SJSA1 (cell line): ENCODE data around the gene TSSK6. TPM values are rescaled to one million over a fixed set of nuclear protein-coding genes. Genes with fewer than 3 reads are reported as not detected.

Experiments
- DNase-seq, 2 experiments: peaks; one replicate each; pipeline ENCODE4 v3.0.0-alpha.2; 2015 to 2020; ENCODE audit warnings: low spot score in 2 of 2, low read depth in 1 of 2
- H3K27ac ChIP-seq: fragments of 250-450 bp; sonication (Bioruptor Pico); 2 replicates; pipeline ENCODE4 v1.5.1; 2020; ENCODE audit warnings: mild to moderate bottlenecking, moderate library complexity
- H3K27me3 ChIP-seq: fragments of 250-450 bp; sonication (Bioruptor Pico); replicated peaks from 2 replicates; pipeline ENCODE4 v1.5.1; 2020; ENCODE audit warnings: mild to moderate bottlenecking, moderate library complexity
- H3K36me3 ChIP-seq: fragments of 250-450 bp; sonication (Bioruptor Pico); 2 replicates; pipeline ENCODE4 v1.5.1; 2020; ENCODE audit warnings: mild to moderate bottlenecking
- H3K4me1 ChIP-seq: fragments of 250-450 bp; sonication (Bioruptor Pico); replicated peaks from 2 replicates; pipeline ENCODE4 v1.6.1; 2021; ENCODE audit warnings: mild to moderate bottlenecking
- H3K4me3 ChIP-seq: fragments of 250-450 bp; sonication (Bioruptor Pico); 2 replicates; pipeline ENCODE4 v1.5.1; 2020; ENCODE audit warnings: mild to moderate bottlenecking
- H3K9me3 ChIP-seq: fragments of 250-450 bp; sonication (Bioruptor Pico); replicated peaks from 2 replicates; pipeline ENCODE4 v1.5.1; 2020; ENCODE audit warnings: mild to moderate bottlenecking
- total RNA-seq: library from RNA; depleted of rRNA; stranded (reverse); fragments of >200 nt; shearing (Covaris generic); gene quantifications from 2 replicates; pipeline ENCODE4 v1.2.3, GENCODE V29; 2014

TSSK6 gene
- total RNA-seq, 1 experiment from 2014 or later: 0.74 TPM

DNA sequence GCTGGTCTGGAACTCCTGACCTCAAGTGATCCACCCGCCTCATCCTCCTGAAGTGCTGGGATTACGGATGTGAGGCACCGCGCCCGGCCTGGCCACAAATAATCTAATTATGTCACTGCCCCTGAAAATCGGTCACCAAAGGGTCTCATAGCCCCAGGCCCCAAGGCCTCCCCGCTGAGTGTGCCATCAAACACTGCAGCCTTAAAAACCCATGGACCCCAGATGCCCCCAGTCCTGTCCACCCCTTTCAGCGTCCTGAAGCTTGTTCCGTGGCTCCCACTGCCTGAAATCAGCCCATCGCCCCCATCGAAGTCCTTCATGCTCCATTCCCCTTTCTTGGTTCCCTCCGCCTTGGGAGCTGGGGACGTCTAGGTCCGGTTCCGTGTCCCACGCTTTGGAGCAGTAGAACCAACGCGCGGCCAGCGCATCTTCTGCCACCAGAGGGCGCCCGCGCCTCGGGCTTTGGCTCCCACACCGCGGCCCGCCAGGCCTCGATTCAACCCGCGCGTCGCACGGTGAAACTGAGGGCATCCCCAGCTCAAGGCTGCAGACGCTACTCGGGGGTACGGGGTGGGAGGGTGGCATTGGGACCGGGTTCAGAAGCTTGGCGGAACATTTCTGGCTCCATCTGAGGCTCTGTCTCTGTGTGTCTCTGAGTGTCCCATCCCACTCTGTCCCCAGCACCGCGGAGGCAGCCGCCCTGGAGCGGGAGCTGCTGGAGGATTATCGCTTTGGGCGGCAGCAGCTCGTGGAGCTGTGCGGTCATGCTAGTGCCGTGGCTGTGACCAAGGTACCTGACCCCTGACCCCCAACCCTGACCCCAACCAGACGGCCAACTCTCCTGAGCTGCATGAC, 16.8 kb upstream of the TSSK6 start:
- H3K27me3 ChIP-seq: no peaks in the 10 kb centered on the region
- peaks cover 22% of the 10 kb centered on the region for H3K36me3 ChIP-seq
- peaks cover 6% of the 10 kb centered on the region for H3K4me1 ChIP-seq
- no peak overlapping the region for H3K4me3 ChIP-seq
- no peak overlapping the region for H3K27ac ChIP-seq
- H3K9me3 ChIP-seq: no peaks in the 10 kb centered on the region
- DNase-seq: peak; percentile 49 to 74

DNA sequence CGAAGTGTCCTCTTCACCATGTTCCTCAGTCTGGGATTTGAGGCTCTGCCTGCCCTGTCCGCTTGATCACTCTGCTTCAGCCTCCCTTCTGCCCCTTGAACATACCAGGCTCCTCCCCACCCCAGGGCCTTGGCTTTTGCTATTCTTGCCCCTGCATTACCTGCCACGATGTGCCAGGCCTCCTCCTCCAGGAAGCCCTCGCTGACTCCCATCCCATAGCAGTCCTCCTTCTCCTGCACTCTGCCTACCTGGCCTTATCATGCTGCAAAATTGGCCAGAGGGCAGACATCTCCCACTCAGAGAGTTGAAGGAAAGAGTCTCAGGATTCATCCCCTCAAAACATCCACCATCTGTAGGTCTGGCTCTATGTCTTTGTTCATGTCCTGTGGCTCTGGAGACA, 15.5 kb upstream of the TSSK6 start:
- H3K36me3 ChIP-seq: peaks cover 30% of the 10 kb centered on the region
- DNase-seq: no peak
- no peak overlapping the region for H3K27ac ChIP-seq
- no peak overlapping the region for H3K4me3 ChIP-seq
- H3K4me1 ChIP-seq: peaks cover 6% of the 10 kb centered on the region
- no peaks in the 10 kb centered on the region for H3K27me3 ChIP-seq
- H3K9me3 ChIP-seq: no peaks in the 10 kb centered on the region

DNA sequence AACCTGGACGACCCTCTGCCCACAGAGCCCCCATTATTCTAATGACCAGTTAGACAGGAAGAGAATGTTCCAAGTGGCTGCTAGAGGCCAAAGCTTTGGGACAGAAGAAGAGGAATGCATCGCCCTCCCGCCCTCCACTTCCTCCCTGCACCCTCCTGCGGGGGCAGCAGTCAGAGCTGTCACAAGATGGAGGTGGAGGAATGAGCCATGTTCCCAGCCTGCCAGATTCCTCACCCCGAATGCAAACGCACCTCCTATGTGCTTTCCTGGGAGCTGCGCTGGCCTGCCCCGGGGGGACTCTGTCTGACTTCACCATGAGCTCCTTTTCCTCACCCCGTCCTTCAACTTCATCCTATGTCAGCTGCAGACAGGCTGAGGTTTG, 15.1 kb upstream of the TSSK6 start:
- no peaks in the 10 kb centered on the region for H3K27me3 ChIP-seq
- H3K36me3 ChIP-seq: peaks cover 33% of the 10 kb centered on the region
- no peak overlapping the region for H3K27ac ChIP-seq
- no peaks in the 10 kb centered on the region for H3K9me3 ChIP-seq
- no peak overlapping the region for H3K4me3 ChIP-seq
- H3K4me1 ChIP-seq: peaks cover 6% of the 10 kb centered on the region
- DNase-seq: no peak

DNA sequence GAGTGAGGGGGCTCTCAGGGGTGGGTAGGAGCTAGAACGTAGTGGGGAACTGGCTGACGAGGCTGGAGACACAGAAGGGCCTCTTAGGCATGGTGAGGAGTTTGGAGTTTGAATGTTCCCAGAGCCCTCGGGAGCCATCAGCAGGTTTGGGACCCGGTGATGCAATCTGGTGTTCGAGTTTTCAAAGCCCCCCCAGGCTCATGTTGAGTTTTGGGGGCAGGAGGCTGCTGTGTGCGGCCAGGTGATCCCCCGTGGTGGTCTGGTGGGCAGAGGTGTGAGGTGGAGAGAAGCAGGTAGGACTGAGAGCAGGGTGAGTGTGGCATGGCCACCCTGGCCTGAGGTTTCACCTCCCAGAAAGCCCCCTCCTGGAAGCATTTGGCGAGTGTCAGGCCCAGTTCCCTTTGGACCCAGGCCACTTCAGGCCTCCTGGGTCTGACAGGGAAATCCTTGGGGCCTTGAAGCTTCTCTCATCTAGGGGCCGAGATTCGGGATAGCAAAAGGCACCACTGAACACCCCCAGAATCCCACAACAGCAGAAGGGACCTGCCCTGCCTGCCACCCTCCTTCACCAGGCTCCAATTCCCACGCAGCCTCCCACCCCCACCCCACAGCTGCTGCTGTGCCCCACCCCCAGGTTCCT, 14.6 kb upstream of the TSSK6 start:
- H3K4me3 ChIP-seq: no peak overlapping the region
- H3K27ac ChIP-seq: no peak overlapping the region
- H3K36me3 ChIP-seq: peaks cover 34% of the 10 kb centered on the region
- H3K4me1 ChIP-seq: peaks cover 6% of the 10 kb centered on the region
- no peaks in the 10 kb centered on the region for H3K27me3 ChIP-seq
- no peak for DNase-seq
- no peaks in the 10 kb centered on the region for H3K9me3 ChIP-seq

DNA sequence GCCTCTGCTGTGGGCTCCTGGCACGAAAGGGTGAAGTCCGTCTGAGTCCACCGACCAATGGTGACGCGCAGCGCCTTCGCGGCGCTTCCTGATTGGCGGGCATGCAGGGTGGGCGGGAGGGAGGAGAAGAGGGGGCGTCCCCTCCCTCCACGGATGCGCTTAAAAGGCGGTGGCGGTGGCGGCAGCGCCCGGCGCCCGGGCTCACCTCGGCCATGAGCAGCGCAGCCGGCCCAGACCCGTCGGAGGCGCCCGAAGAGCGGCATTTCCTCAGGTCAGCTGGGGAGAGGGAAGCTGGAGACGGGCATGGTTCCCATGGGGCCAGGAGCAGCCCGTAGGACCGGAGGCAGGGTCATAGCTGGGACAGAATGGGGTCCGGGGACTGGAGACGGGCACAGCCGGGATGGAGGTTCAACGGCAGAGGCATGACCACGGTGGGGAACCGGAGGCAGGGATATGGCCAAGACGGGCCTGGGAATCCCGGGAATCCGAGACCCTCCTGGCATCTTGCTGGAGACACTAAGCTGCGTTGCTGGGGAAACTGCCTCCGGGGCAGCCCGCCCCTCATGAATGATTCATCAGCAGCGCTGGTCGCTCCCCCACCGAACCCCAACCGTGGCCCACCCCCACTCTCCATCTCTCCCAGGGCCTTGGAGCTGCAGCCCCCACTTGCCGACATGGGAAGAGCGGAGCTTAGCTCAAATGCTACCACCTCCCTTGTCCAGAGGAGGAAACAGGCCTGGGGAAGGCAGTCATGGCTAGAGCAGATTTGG, 13.6 kb upstream of the TSSK6 start, which contains the start of gene YJEFN3:
Gene YJEFN3, plus strand, starts transcription at position 191 of the 770 bp plus-strand sequence. Its CDS starts 22 bp downstream, at position 213.
- H3K27me3 ChIP-seq: no peaks in the 10 kb centered on the region
- H3K4me1 ChIP-seq: peaks cover 6% of the 10 kb centered on the region
- H3K4me3 ChIP-seq: no peak within 1 kb of the TSS
- DNase-seq: no peak
- H3K36me3 ChIP-seq: peaks cover 39% of the 10 kb centered on the region
- no peaks in the 10 kb centered on the region for H3K9me3 ChIP-seq
- no peak within 1 kb of the TSS for H3K27ac ChIP-seq

DNA sequence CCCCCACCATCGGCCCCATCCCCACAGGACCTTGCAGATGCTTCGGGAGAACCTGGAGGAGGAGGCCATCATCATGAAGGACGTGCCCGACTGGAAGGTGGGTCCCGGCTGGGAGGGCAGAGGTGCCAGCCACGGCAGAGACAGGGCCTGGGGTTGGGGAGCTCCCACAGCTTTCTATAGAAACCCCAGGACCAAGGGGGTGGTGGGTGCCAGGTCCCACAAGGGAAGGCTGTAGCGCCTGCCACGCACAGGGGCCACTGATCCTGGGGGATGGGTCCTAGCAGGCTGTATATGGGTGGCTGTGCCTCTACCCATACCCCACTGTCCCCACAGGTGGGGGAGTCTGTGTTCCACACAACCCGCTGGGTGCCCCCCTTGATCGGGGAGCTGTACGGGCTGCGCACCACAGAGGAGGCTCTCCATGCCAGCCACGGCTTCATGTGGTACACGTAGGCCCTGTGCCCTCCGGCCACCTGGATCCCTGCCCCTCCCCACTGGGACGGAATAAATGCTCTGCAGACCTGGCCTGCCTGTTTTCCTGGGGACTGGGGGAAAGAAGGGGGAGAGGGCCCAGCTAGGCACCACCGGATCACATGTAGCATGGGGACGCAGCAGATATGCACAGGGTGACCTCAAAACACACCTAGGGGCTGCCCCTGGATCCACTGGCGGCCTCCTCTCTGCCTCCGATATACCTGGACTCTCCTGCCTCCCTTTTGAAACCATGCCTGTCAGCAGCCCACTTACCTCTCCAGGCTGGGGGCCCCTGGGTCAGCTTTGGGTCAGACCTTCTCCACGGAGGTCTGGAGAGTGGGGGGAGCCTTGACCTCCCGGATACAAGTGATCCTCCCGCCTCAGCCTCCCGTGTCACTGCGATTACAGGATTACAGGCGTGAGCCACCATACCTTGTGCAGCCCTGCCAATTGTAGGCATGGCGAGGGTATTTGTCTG, 12.6 kb upstream of the TSSK6 start:
- Histone ChIP-seq H3K9me3 (no peaks in the 10 kb centered on the region), H3K36me3 (peaks cover 40% of the 10 kb centered on the region), H3K4me1 (peaks cover 6% of the 10 kb centered on the region), H3K27ac (no peak overlapping the region), H3K4me3 (no peak overlapping the region), H3K27me3 (no peaks in the 10 kb centered on the region)
- no peak for DNase-seq

DNA sequence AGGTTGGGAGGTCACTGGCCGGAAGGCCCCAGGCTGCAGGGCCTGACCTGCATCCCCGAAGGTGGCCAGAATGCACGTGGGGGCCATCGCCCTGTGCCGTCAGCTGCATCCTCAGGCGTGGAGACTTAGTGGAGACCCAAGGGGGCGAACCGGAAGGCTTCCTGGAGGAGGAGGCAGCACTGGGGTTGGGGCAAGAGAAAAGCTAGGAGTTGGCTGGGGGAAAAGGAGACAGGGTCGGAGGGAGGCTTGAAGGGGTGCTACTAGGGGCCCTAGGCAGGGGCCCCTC, 12.0 kb upstream of the TSSK6 start:
- DNase-seq: no peak

DNA sequence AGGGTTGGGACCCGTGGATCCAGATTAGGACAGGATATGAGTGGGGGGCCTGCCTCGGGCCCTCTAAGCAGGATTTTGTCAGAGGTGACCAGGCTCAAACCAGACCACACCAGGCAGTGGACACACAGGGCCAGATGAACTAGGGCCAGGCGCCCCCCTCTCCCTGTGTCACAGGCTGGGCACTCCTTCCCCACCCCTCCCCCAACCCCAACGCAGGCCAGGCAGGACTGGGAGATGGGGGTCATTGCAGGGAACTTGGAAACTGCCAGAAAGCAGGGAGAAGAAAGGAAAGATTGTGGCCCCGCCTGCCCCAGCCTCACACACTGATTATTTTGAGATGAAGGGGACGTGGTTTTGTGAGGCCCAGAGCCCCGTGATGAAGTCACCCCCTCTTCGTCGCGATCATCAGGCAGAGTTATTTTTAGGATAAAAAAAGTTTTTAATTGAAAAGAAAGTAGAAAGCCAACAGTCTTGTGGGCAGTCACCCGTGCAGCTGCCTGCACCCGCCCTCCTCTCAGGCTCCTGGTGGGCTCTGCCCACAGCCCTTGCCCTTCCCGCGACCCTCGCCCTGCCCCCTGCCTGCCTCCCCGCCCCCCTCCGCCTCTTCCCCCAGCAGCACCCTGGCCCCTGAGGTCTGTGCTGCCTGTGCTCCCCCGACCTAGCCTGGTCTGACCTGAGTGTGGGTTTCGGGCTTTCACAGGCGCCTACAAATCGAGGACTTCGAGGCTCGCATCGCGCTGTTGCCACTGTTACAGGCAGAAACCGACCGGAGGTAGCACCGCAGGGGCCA, 11.4 kb upstream of the TSSK6 start:
- H3K27me3 ChIP-seq: no peaks in the 10 kb centered on the region
- no peak for DNase-seq
- H3K4me3 ChIP-seq: no peak overlapping the region
- no peak overlapping the region for H3K27ac ChIP-seq
- H3K36me3 ChIP-seq: peaks cover 42% of the 10 kb centered on the region
- H3K4me1 ChIP-seq: no peaks in the 10 kb centered on the region
- no peaks in the 10 kb centered on the region for H3K9me3 ChIP-seq

More for the DNA sequence above, 12.0 kb upstream of the TSSK6 start:
- Histone ChIP-seq H3K4me3 (no peak overlapping the region), H3K4me1 (peaks cover 5% of the 10 kb centered on the region), H3K9me3 (no peaks in the 10 kb centered on the region), H3K36me3 (peaks cover 42% of the 10 kb centered on the region), H3K27me3 (no peaks in the 10 kb centered on the region), H3K27ac (no peak overlapping the region)

DNA sequence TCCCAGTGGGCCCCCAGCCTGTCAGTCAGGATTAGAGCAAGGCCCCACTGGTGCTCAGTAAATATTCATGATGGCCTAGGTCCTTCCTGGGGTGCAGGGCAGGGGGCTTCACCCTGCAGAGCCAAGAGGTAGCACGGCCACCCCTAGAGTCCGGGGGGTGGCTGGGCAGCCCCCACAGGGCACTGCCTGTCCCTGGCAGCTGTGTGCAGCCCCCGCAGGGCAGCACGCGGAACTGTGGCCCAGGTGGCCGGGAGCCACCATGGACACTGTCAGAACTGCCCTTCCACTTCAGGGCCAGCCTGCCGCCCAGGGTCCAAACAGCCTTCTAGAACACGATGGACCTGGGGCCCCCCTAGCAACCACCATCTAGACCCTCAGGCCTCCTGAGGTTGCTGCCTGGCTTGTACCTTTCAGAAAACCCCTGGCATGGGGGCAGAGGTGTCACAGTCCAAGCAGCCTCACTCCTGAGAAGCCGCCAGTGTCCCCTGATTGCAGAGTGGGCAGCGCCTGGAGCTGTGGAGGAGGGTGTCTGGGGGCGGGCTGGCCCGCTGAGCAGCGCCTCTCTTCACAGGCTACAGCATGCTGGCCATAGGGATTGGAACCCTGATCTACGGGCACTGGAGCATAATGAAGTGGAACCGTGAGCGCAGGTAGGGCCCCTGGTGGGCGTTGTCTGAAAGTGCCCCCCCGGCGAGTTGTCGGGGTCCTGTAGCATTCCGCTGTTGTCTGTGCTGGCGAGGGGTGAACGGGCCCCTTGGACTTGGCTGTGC, 10.4 kb upstream of the TSSK6 start:
- no peaks in the 10 kb centered on the region for H3K4me1 ChIP-seq
- DNase-seq: no peak
- H3K27me3 ChIP-seq: no peaks in the 10 kb centered on the region
- H3K36me3 ChIP-seq: peaks cover 44% of the 10 kb centered on the region
- no peaks in the 10 kb centered on the region for H3K9me3 ChIP-seq
- H3K27ac ChIP-seq: no peak overlapping the region
- H3K4me3 ChIP-seq: no peak overlapping the region

DNA sequence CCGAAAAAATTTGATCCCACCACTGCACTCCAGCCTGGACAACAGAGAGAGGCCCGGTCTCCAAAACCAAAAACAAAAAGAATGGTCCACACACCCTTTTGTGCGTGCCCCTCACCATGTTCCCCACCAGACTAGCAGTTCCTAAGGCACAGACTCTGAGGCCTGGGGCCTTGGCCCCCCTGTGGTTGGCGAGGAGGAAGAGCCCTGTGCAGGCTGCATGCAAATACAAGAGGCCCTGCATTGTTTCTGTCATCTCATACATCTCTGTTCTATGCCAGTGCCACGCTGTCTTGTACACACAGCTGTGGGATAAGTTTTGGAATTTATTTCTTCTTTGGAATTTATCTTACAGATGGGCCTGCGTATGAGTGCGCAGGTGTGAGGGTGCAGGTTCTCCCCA, 8.7 kb upstream of the TSSK6 start:
- no peak for DNase-seq
- Histone ChIP-seq H3K27ac (no peak overlapping the region), H3K27me3 (no peaks in the 10 kb centered on the region), H3K4me1 (no peaks in the 10 kb centered on the region), H3K4me3 (no peak overlapping the region), H3K9me3 (no peaks in the 10 kb centered on the region), H3K36me3 (peaks cover 53% of the 10 kb centered on the region)

DNA sequence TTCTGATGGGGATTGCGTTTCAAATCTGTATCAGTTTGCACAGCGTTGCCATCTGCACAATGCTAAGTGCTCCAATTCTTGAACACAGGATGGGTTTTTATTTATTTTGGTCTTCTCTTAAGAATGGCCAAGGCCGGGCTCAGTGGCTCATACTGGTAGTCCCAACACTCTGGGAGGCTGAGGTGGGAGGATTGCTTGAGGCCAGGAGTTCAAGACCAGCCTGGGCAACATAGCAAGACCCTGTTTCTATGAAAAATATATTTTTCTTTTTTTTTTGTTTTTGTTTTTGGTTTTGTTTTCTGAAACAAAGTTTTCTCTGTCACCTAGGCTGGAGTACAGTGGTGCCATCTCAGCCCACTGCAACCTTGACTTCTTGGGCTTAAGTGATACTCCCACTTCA, 7.8 kb upstream of the TSSK6 start:
- Histone ChIP-seq H3K27me3 (no peaks in the 10 kb centered on the region), H3K4me3 (no peak overlapping the region), H3K27ac (no peak overlapping the region), H3K4me1 (no peaks in the 10 kb centered on the region), H3K36me3 (peaks cover 48% of the 10 kb centered on the region), H3K9me3 (no peaks in the 10 kb centered on the region)
- no peak for DNase-seq

DNA sequence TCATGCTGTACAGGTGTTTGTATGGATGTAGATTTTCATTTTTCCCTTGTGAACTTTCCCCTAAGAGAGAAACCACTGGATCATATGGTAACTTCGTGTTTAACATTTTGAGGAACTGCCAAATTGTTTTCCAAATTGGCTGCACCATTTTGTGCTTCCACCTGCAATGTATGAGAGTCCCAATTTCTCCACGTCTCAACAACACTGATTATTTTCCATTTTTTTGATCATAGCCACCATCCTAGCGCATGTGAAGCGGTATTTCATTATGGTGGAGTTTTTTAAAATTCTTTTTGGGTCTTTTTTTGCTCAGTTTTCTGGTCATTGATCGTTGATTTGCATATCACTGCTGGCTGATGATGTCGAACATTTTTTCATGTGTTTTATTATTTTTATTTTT, 5.6 kb upstream of the TSSK6 start:
- no peaks in the 10 kb centered on the region for H3K4me1 ChIP-seq
- H3K9me3 ChIP-seq: no peaks in the 10 kb centered on the region
- peaks cover 31% of the 10 kb centered on the region for H3K36me3 ChIP-seq
- H3K27ac ChIP-seq: no peak overlapping the region
- no peak overlapping the region for H3K4me3 ChIP-seq
- DNase-seq: no peak
- no peaks in the 10 kb centered on the region for H3K27me3 ChIP-seq
